Neuronal stem cell (in vitro differentiated cells): ENCODE measurements around the gene OR4D2.

Experiments
- DNase-seq: peaks from one replicate; pipeline ENCODE4 v3.0.0-alpha.2; 2013; ENCODE audit warnings: low spot score
- H2AFZ ChIP-seq: one replicate; pipeline ENCODE4 v1.6.1; 2013; ENCODE audit warnings: mild to moderate bottlenecking, low read length, inconsistent platforms
- H2AK5ac ChIP-seq: 2 replicates; pipeline ENCODE4 v1.6.1; 2013; ENCODE audit warnings: low read depth, mild to moderate bottlenecking, inconsistent platforms, low read length, moderate library complexity, mixed read lengths
- H2BK120ac ChIP-seq: 2 replicates; pipeline ENCODE4 v1.6.1; 2013; ENCODE audit warnings: low read depth, mild to moderate bottlenecking, inconsistent platforms, low read length, moderate library complexity, mixed read lengths
- H2BK12ac ChIP-seq: one replicate; pipeline ENCODE4 v1.6.1; 2013; ENCODE audit warnings: low read length, inconsistent platforms
- H2BK15ac ChIP-seq: 2 replicates; pipeline ENCODE4 v1.6.1; 2013; ENCODE audit warnings: mild to moderate bottlenecking, low read length, inconsistent platforms, mixed read lengths
- H2BK5ac ChIP-seq: one replicate; pipeline ENCODE4 v1.6.1; 2013; ENCODE audit warnings: inconsistent platforms, mild to moderate bottlenecking, low read length, moderate library complexity
- H3K14ac ChIP-seq: one replicate; pipeline ENCODE4 v1.6.1; 2013; ENCODE audit warnings: low read length, inconsistent platforms
- H3K18ac ChIP-seq: 2 replicates; pipeline ENCODE4 v1.6.1; 2013; ENCODE audit warnings: low read length, inconsistent platforms
- H3K23ac ChIP-seq: 2 replicates; pipeline ENCODE4 v1.6.1; 2013; ENCODE audit warnings: low read depth, mild to moderate bottlenecking, mixed read lengths, low read length, inconsistent platforms; ENCODE audit not compliant: poor library complexity
- H3K27ac ChIP-seq: replicated peaks from 3 replicates; pipeline ENCODE4 v1.5.1; 2013; ENCODE audit warnings: low read length, inconsistent platforms
- H3K27me3 ChIP-seq, 3 experiments: 2 replicates each; pipeline ENCODE4 v1.6.1; 2013; ENCODE audit warnings: low read length in 3 of 3, mild to moderate bottlenecking in 2 of 3, inconsistent platforms in 1 of 3, low read depth in 1 of 3, mixed read lengths in 1 of 3, moderate library complexity in 1 of 3; ENCODE audit not compliant: control insufficient read depth in 3 of 3, insufficient read depth in 3 of 3
- H3K36me3 ChIP-seq, 2 donors: replicated peaks in 1 of 2; 2 replicates each; pipeline ENCODE4 v1.6.1; 2013; ENCODE audit warnings: low read length in 2 of 2; ENCODE audit not compliant: control insufficient read depth in 2 of 2, insufficient read depth in 2 of 2
- H3K4ac ChIP-seq: 2 replicates; pipeline ENCODE4 v1.6.1; 2013; ENCODE audit warnings: inconsistent platforms, mild to moderate bottlenecking, low read length, moderate library complexity
- H3K4me1 ChIP-seq, 2 donors: 1 replicate in 1 of 2; 2 replicates in 1 of 2; pipeline ENCODE4 v1.6.1; 2013; ENCODE audit warnings: low read length in 2 of 2, low read depth in 1 of 2; ENCODE audit not compliant: control insufficient read depth in 2 of 2, insufficient read depth in 1 of 2
- H3K4me2 ChIP-seq: one replicate; pipeline ENCODE4 v1.6.1; 2013; ENCODE audit warnings: mild to moderate bottlenecking, low read length, inconsistent platforms; ENCODE audit not compliant: insufficient read depth, poor library complexity, severe bottlenecking
- H3K4me3 ChIP-seq, 2 donors: 2 replicates each; pipeline ENCODE4 v1.5.1; 2013; ENCODE audit warnings: low read length in 2 of 2, mild to moderate bottlenecking in 2 of 2, inconsistent platforms in 1 of 2, moderate library complexity in 1 of 2
- H3K79me1 ChIP-seq: one replicate; pipeline ENCODE4 v1.6.1; 2013; ENCODE audit warnings: low read depth, mild to moderate bottlenecking, inconsistent platforms, low read length, moderate library complexity
- H3K9ac ChIP-seq: one replicate; pipeline ENCODE4 v1.6.1; 2013; ENCODE audit warnings: mild to moderate bottlenecking, low read depth, low read length, inconsistent platforms; ENCODE audit not compliant: poor library complexity
- H3K9me3 ChIP-seq, 2 donors: replicated peaks in 1 of 2; 2 replicates each; pipeline versions ENCODE3 to v1.6.1; 2013; ENCODE audit warnings: low read length in 2 of 2, mild to moderate bottlenecking in 2 of 2, inconsistent platforms in 1 of 2, low read depth in 1 of 2, mixed read lengths in 1 of 2, moderate library complexity in 1 of 2; ENCODE audit not compliant: control insufficient read depth in 2 of 2, insufficient read depth in 1 of 2
- H4K8ac ChIP-seq: one replicate; pipeline ENCODE4 v1.6.1; 2013; ENCODE audit warnings: low read depth, mild to moderate bottlenecking, inconsistent platforms, low read length, moderate library complexity
- H4K91ac ChIP-seq: one replicate; pipeline ENCODE4 v1.6.1; 2013; ENCODE audit warnings: low read length, low read depth, mild to moderate bottlenecking, inconsistent platforms; ENCODE audit not compliant: poor library complexity
- WGBS, 2 donors: extraction: QIAGEN DNeasy Blood & Tissue Kit; methylation state at CpG; one replicate each; pipeline ENCODE4 v1.1.7; 2013; ENCODE audit warnings: missing lambda C conversion rate in 2 of 2, mixed read lengths in 1 of 2; ENCODE audit not compliant: insufficient read length in 2 of 2, insufficient replicate concordance in 1 of 2; ENCODE audit errors: extremely low coverage in 2 of 2; 5-methylcytosine and 5-hydroxymethylcytosine counted together

OR4D2 gene

DNA sequence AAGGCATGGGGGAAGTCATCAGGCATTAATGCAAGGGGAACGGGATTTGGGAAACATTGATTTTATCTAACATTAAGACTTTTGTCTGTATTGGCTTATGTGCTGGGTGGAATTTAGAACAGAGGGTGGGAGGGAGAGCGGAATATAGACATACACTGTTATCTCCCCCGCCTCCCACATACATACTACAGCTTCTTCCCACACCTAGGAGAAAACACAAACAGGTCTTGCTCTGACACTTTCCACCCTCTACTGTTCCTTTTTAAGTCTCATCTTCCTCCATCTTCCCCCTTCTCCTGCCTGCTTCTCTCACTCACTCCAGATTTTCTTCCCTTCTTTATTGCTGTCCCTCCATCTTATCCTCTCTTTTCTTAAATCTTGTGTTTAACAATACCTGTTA, 18.2 kb upstream of the OR4D2 start:
- Histone ChIP-seq H3K36me3 (no peaks in the 10 kb centered on the region), H3K14ac (no peak overlapping the region), H2BK12ac (no peak overlapping the region), H2BK15ac (no peak overlapping the region), H3K9me3 (peaks cover 2 to 12% of the 10 kb centered on the region in 2 donors), H3K23ac (no peak overlapping the region), H3K27me3 (peaks cover 0 to 57% (median 7%) of the 10 kb centered on the region in 3 experiments), H3K4ac (no peak overlapping the region), H3K18ac (no peak overlapping the region), H3K4me1 (no peaks in the 10 kb centered on the region), H4K91ac (no peak overlapping the region), H2BK5ac (no peak overlapping the region), H3K79me1 (no peaks in the 10 kb centered on the region), H3K27ac (no peak overlapping the region), H2AK5ac (no peak overlapping the region), H3K9ac (no peak overlapping the region), H4K8ac (no peak overlapping the region), H3K4me2 (no peak overlapping the region), H3K4me3 (peak overlapping the region in 1 of 2 donors; percentile 1), H2BK120ac (no peak overlapping the region), H2AFZ (no peak overlapping the region)
- DNase-seq = no peak
- no CpG with 5 or more reads among the region's 3 CpGs for WGBS, 2 donors

DNA sequence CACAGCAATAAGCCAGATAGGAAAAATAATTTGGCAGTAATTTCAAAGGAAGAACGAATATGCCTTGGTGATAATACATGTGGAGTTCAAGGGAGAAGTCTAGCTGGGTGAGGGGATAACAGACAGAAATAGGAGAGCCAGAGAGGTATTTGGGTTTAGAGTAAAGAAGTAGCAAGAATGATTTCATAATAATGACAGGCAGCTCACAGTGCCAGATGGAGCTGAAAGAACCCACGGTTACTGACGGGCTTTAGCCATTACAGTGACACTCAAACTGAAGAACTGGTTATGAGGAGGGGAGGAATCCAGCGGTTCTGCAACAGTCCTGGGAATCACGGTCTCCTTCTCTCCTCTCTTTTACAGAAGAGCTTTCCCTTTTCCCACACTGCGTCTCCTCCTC, 16.4 kb upstream of the OR4D2 start:
- no peak overlapping the region for H3K4me2 ChIP-seq
- H3K36me3 ChIP-seq = no peaks in the 10 kb centered on the region
- H3K4me3 ChIP-seq = no peak overlapping the region
- H3K9ac ChIP-seq = no peak overlapping the region
- no peak overlapping the region for H2BK5ac ChIP-seq
- H2BK12ac ChIP-seq = no peak overlapping the region
- no peak overlapping the region for H3K23ac ChIP-seq
- H2AFZ ChIP-seq = no peak overlapping the region
- H2BK120ac ChIP-seq = no peak overlapping the region
- H4K91ac ChIP-seq = no peak overlapping the region
- no peak overlapping the region for H4K8ac ChIP-seq
- no peak overlapping the region for H2BK15ac ChIP-seq
- no peak overlapping the region for H3K27ac ChIP-seq
- no peaks in the 10 kb centered on the region for H3K4me1 ChIP-seq
- H3K18ac ChIP-seq = no peak overlapping the region
- H3K79me1 ChIP-seq = no peaks in the 10 kb centered on the region
- peaks cover 0 to 4% of the 10 kb centered on the region in 2 donors for H3K9me3 ChIP-seq
- no CpG with 5 or more reads among the region's 6 CpGs for WGBS, 2 donors
- DNase-seq = no peak
- no peak overlapping the region for H3K14ac ChIP-seq
- peaks cover 0 to 72% (median 13%) of the 10 kb centered on the region in 3 experiments for H3K27me3 ChIP-seq
- H3K4ac ChIP-seq = no peak overlapping the region
- no peak overlapping the region for H2AK5ac ChIP-seq

DNA sequence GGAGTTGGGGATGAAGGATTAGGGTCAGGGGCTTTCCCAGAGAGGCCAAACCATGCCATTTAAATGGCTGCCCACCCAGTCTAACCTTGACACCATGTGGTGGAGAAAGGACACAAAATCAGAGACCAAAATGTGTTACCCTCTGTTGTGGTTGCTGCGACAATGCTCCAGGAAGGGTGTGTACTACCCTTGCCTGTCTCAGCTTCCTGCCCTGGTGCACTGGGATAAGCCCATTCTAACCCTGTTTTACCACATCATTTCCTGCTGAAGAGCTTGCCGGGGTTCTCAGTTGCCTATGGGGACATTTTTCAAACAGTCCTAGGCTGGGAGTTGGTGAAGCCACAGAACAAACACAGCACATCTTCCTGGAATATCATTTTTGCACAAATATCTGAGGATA, 13.7 kb upstream of the OR4D2 start:
- Histone ChIP-seq H3K27ac (no peak overlapping the region), H2AK5ac (no peak overlapping the region), H3K4me1 (peaks cover 0 to 2% of the 10 kb centered on the region in 2 donors), H4K8ac (no peak overlapping the region), H3K27me3 (peaks cover 2 to 91% (median 30%) of the 10 kb centered on the region in 3 experiments), H3K14ac (no peak overlapping the region), H3K18ac (no peak overlapping the region), H2AFZ (no peak overlapping the region), H2BK120ac (no peak overlapping the region), H3K9me3 (peaks cover 0 to 4% of the 10 kb centered on the region in 2 donors), H3K4me2 (no peak overlapping the region), H4K91ac (no peak overlapping the region), H2BK15ac (no peak overlapping the region), H3K36me3 (no peaks in the 10 kb centered on the region), H2BK12ac (no peak overlapping the region), H3K23ac (no peak overlapping the region), H3K79me1 (no peaks in the 10 kb centered on the region), H3K4ac (no peak overlapping the region), H3K4me3 (no peak overlapping the region), H2BK5ac (no peak overlapping the region), H3K9ac (no peak overlapping the region)
- no CpG with 5 or more reads among the region's 2 CpGs for WGBS, 2 donors
- no peak for DNase-seq

GRCh38 chr17:58153671-58154070, 13.1 kb upstream of the OR4D2 start:
- Histone ChIP-seq H2AFZ (no peak overlapping the region), H3K4me2 (no peak overlapping the region), H3K27ac (no peak overlapping the region), H2AK5ac (no peak overlapping the region), H3K27me3 (peaks cover 2 to 91% (median 30%) of the 10 kb centered on the region in 3 experiments), H3K14ac (no peak overlapping the region), H3K9me3 (peaks cover 0 to 4% of the 10 kb centered on the region in 2 donors), H3K23ac (no peak overlapping the region), H2BK15ac (no peak overlapping the region), H4K8ac (no peak overlapping the region), H3K4ac (no peak overlapping the region), H2BK12ac (no peak overlapping the region), H3K4me1 (peaks cover 0 to 2% of the 10 kb centered on the region in 2 donors), H3K9ac (no peak overlapping the region), H3K79me1 (no peaks in the 10 kb centered on the region), H2BK5ac (no peak overlapping the region), H4K91ac (no peak overlapping the region), H3K36me3 (no peaks in the 10 kb centered on the region), H2BK120ac (no peak overlapping the region), H3K18ac (no peak overlapping the region), H3K4me3 (no peak overlapping the region)
- no peak for DNase-seq
